NCI-H69 (cell line): ENCODE measurements around the gene EFNA1.

ENCODE experiments used
- DNase-seq: peaks from one replicate; lab custom pipeline; 2025; lab: John Stamatoyannopoulos, UW

EFNA1 gene, protein sequence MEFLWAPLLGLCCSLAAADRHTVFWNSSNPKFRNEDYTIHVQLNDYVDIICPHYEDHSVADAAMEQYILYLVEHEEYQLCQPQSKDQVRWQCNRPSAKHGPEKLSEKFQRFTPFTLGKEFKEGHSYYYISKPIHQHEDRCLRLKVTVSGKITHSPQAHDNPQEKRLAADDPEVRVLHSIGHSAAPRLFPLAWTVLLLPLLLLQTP

DNA sequence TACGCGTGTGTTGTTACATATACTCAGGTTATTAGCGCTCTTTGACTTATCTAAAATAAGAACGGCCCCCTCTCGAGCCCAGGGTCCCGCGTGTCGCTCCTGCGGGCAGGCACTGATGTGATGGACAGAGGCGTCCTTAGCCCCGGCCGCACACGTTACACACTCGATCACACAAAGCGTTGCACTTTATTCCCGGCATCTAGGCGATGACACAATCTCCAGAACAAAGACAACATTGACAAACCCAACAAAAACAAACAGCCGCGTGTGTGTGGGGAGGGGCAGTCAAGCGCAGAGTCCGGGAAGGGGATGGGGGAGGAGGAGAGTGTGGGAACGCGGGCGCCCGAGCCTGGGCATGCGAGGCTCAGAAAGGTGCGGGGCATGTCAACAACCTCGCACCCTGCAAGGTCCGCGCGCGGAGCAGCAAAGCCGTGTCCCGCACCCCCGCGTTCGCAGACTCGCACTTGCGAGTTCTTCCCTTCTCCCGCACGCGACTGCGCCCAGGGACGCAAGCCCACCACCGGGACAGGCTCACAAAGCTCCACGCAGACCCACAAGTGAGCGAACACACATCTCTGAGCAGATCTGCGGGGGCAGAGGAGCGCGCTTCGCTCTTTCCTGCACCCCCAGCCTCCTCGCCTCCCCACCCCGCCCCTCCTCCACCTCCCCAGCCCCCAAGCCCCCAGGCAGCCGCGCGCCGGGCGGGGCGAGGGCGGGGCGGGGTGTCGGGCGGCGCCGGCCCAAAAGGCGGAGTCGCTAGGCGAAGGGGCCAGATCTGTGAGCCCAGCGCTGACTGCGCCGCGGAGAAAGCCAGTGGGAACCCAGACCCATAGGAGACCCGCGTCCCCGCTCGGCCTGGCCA, at the start of gene EFNA1:
TSS of gene EFNA1 (plus strand) at position 772 of the 862 bp plus-strand sequence. CDS start 102 bp downstream, outside the sequence.
- DNase-seq, result peak; percentile 82

DNA sequence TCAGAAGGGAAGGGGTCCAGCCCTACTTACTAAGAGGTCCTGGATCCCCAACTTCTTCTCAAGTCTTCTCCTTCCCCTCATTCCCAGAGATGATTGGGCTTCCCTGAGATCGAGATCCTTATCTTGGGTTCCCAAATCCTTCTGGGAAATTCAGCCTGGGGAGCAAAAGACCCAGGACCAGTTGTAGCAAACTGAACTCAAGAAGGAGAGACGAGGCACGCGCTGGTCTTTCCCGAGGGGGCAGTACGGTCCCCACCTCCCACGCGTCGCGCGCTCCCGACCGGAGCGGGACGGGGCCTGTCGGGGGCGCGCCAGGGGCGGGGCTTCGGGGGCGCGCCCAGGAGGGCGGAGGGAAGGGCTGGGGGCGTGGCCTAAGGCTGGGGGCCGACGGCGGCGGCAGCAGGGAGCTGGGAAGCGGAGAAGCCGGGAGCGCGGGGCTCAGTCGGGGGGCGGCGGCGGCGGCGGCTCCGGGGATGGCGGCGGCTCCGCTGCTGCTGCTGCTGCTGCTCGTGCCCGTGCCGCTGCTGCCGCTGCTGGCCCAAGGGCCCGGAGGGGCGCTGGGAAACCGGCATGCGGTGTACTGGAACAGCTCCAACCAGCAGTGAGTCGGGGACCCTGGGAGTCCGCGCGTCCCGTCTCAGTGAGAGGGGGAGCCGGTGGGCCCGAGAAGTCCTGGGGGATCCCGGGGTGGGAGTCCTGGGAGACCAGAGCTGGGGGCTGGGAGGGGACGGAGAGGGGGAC, 49.0 kb upstream of the EFNA1 start, which contains the start of gene EFNA3:
TSS of gene EFNA3 (plus strand) at position 369 of the 741 bp plus-strand sequence. CDS start at position 474, 105 bp downstream.
- peak; percentile 92 for DNase-seq

DNA sequence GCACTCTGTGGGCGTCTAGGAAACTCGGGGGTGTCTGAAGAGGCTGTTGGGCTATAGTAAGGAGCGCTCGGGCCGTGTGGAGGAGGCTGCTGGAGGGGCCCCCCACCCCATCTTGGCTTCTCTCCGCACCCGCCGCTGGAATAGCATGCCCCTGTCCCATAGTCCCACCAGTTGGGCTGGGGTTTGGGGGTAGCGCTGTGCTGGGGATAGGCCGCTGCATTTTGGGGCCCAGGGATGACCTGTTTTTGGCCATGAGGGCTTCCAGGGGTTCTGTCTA, 48.5 kb upstream of the EFNA1 start:
- no peak for DNase-seq

DNA sequence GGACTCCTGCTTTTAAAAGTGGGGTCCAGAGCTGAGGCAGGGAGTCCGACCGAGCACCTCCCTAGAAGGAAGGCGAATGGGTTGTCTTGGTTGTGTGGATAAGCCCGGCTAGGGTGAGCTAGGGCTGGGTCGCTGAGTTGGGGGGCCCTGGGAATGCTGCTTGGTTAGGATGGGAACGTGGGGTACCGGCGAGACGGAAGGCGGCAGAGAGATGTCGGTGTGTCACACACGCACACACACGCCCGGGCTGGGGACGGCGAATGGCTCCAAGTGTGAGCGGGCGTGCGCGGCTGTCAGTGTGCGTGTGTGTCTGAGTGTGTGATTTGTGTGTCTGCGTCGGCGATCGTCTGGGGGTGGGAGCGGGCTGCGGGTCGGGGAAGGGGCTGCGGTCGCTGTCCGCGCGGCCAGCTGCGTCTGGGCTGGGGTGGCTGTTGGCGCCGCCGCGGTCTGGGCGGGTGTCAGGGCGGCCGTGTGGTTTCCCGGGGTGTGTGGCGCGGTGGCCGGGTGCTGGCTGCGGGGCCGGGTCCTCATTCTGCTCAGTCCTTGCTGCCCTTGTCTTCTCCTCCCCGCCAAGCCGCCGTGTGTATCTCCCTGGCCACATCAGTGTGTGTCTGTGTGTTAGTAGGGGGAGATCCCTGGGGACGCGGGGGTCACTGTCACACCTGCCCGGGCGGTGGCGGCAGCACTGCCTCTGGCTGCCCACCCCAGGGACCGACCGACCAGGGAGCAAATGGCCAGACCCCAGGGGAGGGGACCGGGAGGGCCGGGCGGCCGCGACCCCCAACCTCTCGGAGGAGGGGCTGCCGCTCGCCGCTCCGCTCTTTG, 48.0 kb upstream of the EFNA1 start:
- DNase-seq, result peak; percentile 64

DNA sequence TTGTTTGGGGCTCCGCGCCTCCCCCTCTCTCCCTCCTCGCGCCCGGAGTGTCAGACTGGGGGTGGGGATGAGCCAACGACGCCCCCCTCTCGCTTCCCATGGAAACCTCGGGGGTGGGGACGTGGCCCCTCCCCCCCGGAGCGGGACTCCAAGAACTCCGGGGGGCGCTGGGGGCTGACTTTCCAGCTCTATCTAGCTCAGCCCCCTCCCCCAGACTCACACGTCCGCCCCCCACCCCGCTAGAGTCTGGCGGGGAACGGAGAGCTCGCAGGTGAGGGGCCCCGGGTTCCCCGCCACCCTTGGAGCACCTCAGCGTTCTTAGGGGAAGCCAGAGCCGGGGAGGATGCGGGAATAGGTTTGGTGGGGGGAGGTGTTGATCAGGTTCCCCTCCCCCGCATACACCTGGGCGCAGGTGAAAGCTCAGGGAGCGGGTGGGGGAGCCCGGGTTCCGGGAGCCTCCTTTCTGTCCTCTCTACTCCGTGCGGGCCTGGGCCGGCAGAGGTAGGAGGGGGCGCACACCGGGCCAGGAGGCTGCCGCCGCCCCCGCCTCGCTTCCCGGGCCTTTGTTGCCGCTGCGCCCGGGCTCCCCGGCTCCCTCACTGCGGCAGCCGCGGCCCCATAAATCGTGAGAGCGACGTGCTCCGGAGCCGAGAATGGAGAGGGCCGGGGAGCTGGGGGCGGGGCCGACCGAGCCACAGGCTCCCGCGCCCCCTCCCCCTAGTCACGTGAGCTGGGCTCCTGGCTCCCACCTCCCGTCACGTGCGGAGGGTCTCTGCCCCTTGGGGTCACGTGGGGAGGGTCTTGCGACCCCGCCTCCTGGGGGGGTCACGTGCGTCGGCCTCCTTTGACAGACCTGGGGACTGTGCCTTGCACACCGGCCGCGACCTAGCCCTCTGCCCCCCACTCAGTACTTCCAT, 47.1 kb upstream of the EFNA1 start:
- DNase-seq, result peak; percentile 86

DNA sequence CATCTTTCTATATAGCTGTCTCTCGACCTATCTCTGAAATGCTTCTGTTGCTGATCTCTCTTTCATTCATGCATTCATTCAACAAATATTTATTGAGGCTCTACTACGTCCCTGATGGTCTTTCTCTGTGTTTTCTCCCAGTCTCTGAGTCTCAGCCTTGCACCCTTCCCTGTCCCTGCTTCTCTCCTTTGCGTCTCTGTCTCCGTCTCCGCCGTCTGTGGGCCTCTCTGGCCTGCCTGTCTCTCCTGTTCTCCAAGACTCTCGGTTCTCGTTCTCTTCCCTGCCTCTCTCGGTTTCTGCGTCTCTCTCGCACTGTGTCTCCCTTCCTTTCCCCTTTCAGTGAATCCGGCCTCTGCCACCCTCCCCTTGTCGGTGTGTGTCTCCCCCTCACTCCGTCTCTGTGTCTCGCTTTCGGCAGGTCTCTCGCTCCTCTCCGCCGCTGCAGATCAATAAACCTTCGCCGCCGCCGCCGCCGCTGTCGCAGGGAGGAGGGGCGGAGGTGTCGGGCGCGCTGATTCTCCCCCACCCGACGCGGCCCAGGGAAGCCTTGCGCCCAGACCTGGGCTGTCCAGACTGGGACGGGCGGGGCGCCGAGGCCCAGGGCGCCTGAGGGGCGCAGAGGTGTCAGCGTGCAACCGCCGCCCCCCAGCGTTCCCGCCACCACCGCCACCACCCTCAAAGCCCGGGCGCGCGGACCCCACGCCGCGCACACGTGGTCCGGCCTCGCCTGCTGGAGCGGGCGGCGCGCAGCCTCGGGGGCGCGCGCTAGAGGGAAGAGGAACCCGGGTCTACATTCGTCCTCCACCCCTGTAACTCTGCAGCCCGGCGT, 46.0 kb upstream of the EFNA1 start:
- DNase-seq, result peak; percentile 76

DNA sequence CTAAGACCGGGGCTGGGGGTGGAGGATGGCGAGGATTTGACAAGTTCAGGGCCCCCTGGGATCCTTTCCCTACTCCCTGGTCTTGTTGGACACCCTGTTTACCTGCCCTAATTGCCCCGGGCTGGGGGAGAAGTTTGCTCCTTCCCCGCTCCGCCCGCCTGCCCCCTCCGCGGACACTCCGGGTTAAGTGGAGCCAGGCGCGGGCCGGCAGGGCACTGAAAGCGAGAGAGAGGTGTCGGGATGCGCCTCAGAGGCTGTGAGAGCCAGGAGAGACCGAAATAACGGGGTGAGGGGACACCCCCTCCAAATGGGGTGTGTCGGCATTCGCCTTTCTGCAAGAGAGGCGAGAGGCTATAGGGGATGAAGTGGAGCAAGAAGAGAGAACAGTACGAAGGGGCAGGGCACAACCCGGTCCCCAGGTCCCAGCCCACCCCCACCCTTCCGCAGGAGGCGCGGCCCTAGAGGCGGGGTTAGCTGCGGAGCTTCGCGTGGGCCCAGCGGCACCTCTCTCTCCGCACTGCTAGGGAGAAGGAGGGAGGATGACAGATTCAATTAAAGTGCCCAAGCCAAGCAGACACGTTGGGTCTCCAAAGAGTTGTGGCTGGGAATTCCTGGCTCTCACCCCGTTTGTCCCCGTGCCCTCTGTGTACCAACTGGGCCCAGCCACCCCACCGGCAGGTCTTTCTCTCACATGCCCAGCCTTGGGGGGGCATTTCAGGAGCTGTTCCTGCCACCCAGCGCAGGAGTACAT, 45.2 kb upstream of the EFNA1 start:
- peak; percentile 57 for DNase-seq

DNA sequence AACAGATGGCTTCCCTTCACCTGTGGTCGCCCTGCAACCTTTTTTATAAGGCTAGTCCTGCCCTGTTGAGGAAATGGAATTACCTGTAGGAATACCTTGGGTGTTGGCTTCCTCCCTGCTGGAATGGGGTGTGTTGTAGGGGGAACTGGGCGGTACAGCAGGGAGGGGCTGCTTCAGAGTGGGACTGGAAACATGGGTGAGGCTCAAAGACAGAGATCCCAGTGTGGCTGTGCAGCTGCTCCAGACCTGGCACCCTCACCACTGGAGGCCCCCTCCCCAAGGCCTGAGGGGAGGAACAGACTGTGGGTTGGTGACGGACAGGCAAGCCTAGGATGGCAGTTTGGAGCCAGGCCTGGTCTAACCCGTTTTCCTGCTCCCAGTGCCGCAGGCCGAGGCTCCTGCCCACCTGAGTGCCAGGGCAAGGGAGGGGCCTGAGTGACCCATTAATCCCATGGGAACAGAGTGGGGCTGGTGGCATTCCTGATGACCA, 44.6 kb upstream of the EFNA1 start:
- DNase-seq, result no peak

DNA sequence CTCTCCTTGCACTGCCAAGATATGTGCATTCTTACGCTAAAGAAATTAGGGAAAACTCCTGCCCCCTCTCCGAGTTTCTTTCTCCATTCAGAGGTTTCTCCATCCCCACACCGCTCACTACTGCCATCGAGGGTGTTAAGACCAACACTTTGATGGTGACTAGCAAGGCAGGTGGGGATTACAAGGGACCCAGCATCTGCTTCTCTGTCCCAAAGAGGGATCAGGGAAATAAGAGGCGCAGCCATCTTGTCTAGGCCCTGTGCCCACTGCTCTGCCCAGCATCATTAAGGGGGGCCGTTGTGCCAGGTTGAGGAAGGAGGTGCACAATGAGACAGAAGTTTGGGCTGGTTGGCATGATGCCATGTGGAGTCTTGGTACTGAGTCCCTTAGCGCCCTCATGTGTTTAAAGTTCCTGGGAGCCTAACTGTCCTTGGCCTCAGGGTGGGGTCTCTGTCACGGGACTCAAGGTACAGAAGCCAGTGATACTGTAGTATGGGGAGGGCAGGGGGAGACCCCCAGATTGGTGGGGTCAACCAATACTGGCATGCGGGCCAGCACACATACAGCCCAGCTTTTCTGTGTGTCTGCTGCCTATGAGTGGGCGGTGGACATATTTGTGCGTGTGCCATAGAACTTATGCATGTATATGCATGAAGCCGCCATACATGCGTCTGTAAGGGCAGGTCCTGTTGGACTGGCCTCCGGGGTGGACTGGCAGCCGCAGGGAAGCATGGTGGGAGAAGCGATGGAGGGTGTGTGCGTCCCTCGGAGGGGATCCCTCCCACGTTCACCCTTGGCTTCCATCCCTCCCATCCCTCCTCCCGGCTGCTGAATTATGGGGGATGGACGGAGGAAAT, 43.6 kb upstream of the EFNA1 start:
- peak; percentile 72 for DNase-seq

DNA sequence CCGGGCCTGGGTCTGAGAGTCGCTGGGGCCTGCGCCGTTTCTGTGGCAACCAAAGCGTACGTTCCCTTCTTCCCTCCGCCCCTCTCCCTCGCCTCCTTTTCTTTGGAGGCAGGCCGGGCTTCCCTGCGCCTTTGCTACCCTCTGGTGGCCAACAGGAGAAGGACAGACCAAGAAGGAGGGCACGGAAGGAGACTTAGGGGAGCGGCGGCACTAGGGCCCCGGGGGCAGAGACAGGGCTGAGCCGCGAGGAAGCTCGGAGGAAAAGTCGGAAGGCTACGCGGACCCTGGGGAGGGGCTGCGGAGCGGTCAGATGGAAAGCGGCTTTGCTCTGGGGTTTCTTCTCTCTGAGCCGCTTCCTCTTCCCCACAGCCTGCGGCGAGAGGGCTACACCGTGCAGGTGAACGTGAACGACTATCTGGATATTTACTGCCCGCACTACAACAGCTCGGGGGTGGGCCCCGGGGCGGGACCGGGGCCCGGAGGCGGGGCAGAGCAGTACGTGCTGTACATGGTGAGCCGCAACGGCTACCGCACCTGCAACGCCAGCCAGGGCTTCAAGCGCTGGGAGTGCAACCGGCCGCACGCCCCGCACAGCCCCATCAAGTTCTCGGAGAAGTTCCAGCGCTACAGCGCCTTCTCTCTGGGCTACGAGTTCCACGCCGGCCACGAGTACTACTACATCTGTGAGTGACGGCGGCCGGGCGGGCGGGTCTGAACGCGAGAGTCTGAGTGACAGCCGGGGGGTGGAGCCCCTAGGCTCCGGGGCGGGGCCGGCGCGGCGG, 42.8 kb upstream of the EFNA1 start:
- peak; percentile 97 for DNase-seq

DNA sequence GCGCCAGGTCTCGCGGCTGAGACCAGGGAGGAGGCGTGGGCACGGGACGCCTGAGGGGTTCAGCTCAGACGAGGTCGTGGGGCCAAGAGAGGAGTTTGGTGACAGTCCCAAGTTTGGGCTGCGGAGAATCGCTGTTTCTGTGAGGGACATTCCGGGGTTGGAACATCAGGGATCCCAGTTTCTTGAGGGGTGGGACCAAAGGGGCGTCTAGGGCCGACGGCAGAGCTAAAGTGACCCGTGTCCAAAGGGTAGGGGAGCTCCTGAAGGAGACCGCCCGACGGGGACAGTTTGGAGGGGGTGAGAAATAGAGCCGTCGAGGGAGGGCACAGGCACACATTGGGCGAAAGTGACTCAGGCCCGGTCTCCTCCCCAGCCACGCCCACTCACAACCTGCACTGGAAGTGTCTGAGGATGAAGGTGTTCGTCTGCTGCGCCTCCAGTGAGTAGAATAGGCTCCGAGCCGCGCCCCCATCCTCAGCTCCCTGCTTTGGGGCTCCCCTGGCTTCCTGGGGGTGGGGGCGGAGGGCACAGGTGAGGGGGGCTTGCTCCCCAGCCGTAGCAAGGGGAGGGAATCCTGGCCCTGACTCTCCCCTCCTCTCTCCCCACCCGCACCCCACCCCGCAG, 42.1 kb upstream of the EFNA1 start:
- peak; percentile 76 for DNase-seq

DNA sequence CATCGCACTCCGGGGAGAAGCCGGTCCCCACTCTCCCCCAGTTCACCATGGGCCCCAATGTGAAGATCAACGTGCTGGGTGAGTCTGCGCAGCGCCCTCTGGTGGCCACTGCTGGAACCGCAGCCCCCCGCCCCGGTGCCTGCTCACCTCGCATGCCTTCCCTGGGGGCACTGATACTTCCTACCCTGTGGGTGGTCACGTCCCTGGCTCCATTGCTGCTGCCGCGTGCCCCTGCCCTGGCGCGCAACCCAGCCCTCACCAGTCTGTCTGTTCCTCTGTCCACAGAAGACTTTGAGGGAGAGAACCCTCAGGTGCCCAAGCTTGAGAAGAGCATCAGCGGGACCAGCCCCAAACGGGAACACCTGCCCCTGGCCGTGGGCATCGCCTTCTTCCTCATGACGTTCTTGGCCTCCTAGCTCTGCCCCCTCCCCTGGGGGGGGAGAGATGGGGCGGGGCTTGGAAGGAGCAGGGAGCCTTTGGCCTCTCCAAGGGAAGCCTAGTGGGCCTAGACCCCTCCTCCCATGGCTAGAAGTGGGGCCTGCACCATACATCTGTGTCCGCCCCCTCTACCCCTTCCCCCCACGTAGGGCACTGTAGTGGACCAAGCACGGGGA, 41.4 kb upstream of the EFNA1 start:
- peak; percentile 87 for DNase-seq

DNA sequence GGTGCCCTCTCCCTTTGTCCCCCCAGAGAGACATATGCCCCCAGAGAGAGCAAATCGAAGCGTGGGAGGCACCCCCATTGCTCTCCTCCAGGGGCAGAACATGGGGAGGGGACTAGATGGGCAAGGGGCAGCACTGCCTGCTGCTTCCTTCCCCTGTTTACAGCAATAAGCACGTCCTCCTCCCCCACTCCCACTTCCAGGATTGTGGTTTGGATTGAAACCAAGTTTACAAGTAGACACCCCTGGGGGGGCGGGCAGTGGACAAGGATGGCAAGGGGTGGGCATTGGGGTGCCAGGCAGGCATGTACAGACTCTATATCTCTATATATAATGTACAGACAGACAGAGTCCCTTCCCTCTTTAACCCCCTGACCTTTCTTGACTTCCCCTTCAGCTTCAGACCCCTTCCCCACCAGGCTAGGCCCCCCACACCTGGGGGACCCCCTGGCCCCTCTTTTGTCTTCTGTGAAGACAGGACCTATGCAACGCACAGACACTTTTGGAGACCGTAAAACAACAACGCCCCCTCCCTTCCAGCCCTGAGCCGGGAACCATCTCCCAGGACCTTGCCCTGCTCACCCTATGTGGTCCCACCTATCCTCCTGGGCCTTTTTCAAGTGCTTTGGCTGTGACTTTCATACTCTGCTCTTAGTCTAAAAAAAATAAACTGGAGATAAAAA, 40.7 kb upstream of the EFNA1 start:
- no peak for DNase-seq

DNA sequence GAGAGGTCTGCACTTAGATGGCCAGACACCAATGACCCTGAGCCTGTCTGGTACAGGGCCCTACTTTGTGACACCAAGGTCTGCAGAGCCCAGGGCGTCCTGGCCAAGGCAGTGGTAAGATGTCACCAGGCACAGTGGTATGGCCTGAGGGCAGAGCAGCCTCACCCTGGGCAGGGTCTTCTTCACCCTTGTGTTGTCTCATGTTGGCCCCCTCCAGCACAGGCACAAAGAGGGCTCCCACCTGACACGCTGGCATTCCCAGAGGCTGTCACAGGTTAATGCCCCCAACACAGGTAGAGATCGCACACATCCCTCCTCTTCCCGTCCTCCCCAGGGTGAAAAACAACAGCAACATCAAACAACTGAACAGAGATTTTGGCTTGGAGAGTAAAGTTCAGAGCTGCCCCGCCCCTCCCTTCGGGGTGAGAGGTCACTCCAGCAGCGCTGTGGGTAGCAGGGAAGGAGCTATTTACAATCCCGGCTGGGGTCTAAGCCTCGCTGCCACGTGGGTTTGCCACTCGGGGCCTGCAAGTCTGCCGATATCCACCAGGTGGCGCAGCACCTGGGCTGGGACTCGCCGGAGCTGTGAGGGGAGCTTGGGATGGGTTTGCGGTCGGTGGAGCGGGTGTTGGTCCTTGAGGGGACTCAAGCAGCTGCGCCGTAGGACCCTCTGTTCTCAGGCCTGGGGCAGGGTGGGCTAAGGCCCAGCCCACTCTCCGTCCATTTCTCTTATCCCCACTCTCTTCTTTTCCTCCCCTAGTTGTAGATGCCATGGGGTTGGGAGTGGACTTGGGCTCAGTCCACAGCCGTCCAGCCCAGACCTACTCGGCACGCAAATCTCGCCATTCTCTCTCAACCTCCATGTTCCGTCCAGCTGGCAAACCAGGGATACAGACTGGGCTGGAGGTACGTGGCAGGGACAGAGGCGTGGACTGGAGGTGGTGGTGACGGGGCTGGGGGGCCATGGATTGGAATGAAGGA, 36.3 kb upstream of the EFNA1 start:
- DNase-seq, result peak; percentile 88

DNA sequence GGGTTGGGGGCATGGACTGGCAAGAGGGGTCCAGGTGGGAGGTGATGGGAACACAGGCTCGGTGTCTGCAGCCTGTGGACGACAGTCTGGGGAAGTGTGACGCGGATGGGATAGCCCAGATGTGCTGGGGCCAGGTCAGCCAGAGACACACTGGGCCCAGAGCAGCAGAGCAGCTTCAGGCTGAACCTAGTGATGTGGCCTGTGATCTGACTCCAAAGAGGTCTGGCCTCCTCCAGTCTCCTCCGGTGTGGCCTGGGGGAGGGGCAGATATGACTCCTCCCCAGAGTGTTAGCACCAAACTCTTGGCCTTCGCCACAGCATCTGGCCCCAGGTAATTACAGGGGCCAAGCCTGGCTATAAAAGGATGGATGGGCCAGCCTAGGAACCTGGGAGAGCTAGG, 35.5 kb upstream of the EFNA1 start:
- DNase-seq, result no peak
